GM18526 (cell line): ENCODE measurements around the gene OR51L1.

Source experiments
- POLR2A ChIP-seq: IDR thresholded peaks from 3 replicates; pipeline ENCODE4 v1.6.1; 2011; ENCODE audit not compliant: insufficient read length; ENCODE audit errors: extremely low read depth

OR51L1 gene

DNA sequence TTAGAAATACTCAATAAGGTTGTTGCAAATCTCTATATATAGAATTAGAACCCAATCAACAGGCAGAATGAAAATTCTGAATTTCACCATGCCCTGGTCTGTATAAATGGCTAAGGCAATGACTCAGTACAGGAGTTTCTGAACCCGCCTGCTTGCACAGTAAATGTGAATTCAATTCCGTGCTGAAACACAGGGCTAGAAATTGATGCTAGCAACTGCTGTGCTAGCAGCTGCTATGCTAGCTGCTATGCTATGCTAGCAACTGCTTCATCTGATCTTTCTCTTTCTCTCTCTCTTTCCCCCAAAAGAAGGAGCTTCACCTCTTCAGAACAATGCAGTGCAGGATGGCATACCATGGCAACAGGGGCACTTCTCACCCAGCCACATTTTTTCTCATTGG is 42.0 kb downstream of the OR51L1 start:
- TF ChIP-seq POLR2A = no peak

DNA sequence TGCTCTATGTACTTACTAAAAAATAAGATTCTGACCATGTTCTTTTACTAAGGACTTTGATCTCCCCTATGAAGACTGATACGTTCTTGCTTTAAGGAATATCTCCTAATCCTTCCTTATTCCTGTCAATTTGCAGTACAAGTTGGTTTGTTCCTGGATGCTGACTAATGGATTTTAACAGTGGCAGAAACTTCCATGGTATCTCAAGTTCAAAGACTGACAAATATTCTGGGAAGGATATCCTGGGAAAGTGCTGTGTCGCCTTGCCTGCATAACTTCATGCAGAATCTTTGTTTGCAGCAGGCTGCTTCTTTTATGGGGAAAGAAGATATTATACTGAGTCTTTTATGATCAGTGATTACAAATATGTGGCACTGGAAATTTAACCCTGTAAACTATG is 43.3 kb downstream of the OR51L1 start:
- TF ChIP-seq POLR2A = no peak

DNA sequence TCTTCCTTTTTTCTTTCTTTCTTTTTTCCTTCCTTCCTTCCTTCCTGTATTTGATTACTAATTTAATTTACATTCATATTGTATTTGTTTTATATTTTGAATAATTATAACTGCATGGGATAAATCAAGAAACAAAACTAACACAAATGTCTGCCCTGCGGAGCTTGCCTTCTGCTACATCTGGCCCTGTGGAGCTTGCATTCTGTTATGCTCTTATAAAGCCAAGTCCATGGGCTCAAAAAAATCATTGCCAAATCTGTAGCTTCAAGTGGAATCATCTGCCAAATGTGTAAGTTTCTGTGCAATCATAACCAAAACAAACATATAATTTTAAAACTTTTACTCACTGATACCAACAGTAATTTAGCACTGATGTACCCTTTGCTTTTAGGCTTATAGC is 43.7 kb downstream of the OR51L1 start:
- no peak for TF ChIP-seq POLR2A

DNA sequence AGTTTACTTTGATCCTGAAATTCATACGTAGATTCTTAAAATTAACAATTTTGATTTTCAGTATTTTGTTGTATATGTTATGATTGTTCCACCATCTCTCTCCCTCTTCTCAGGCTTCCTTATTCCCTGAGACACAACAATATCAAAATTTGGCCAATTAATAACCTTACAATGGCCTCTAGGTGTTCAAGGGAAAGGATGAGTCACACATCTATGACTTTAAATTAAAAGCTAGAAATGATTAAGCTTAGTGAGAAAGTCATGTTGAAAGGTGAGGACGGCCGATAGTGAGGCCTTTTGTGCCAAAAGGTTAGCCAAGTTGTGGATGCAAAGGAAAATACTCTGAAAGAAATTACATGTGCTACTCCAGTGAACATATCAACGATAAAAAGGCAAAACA is 46.2 kb downstream of the OR51L1 start:
- no peak for TF ChIP-seq POLR2A

DNA sequence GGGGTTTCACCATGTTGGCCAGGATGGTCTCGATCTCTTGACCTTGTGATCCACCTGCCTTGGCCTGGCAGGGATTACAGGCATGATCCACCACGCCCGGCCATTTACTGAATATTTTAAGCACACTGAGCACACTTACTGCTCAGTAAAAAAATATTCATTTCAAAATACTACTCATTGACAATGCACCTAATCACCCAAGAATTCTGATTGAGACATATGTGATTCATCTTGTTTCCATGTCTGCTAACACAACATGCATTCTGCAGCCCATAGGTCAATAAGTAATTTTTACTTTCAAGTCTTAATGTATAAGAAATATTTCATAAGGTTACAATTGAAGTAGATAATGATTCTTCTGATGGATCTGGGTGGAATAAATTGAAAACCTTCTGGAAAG is 47.4 kb downstream of the OR51L1 start:
- no peak for TF ChIP-seq POLR2A

DNA sequence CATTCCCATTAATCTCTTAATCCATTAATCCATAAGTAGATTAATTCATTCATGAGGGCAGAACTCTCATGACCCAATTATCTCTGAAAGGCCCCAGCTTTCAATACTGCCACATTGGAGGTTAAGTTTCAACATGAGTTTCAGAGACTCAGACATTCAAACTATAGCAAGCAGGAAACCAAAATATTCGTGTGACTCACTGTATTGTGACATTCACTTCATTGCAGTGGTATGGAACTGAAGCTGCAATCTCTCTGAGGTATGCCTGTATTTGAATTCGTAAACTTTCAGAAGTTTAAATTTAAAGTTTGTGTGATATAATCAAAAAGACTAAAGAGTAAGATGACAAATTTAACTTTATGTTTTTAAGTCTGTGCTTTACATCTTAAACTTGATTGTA is 48.7 kb downstream of the OR51L1 start:
- no peak for TF ChIP-seq POLR2A

DNA sequence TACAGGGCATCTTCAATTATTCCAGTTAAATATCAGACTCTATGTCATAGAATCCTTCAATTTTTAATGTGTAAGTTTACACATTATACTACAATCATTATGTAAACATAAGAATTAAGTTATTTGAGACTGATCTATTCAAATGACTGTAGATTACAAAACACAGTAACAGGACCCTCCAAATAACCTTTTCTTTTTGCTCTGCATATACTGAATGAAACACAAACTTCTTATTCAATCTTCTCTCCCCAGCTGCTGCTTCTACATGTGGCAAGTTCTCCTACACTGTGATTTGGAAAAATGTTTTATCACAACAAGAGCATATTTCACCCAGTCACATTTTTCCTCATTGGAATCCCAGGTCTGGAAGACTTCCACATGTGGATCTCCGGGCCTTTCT is 51.6 kb downstream of the OR51L1 start, which contains the start of gene OR52J3:
OR52J3 (plus strand) TSS at position 301 of the 400 bp plus-strand sequence; CDS start at position 301, 0 bp downstream.
- TF ChIP-seq POLR2A = no peak

DNA sequence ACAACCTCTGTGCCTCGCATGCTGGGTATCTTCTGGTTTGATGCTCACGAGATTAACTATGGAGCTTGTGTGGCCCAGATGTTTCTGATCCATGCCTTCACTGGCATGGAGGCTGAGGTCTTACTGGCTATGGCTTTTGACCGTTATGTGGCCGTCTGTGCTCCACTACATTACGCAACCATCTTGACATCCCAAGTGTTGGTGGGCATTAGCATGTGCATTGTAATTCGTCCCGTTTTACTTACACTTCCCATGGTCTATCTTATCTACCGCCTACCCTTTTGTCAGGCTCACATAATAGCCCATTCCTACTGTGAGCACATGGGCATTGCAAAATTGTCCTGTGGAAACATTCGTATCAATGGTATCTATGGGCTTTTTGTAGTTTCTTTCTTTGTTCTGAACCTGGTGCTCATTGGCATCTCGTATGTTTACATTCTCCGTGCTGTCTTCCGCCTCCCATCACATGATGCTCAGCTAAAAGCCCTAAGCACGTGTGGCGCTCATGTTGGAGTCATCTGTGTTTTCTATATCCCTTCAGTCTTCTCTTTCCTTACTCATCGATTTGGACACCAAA is 52.2 kb downstream of the OR51L1 start:
- no peak for TF ChIP-seq POLR2A
